Measurements from ENCODE around the gene RASSF10.
"Not testable (repeated sequence)": the region's sequence is repeated elsewhere in the genome, so short reads cannot be mapped to it uniquely, and the experiment has no call there.

Gene RASSF10

GRCh38 chr11:13019313-13019712 is 10.2 kb downstream of the RASSF10 start:
- H3K4me3 ChIP-seq (ENCODE audit: low read depth, low read length) = no peak overlapping the region

GRCh38 chr11:13023423-13023822 is 14.3 kb downstream of the RASSF10 start:
- no peak overlapping the region for H3K4me3 ChIP-seq (ENCODE audit: low read depth, low read length)

GRCh38 chr11:13026722-13027121 is 17.6 kb downstream of the RASSF10 start:
- H3K4me3 ChIP-seq (ENCODE audit: low read depth, low read length) = no peak overlapping the region

GRCh38 chr11:13028322-13028721 is 19.2 kb downstream of the RASSF10 start:
- H3K4me3 ChIP-seq (ENCODE audit: low read depth, low read length) = no peak overlapping the region

GRCh38 chr11:13029872-13030271 is 20.8 kb downstream of the RASSF10 start:
- H3K4me3 ChIP-seq (ENCODE audit: low read depth, low read length) = no peak overlapping the region

- no peak overlapping the region for H3K4me3 ChIP-seq (ENCODE audit: low read depth, low read length)
These were observed 21.7 kb downstream of the RASSF10 start for GRCh38 chr11:13030857-13031256.

GRCh38 chr11:13031349-13031748 is 22.2 kb downstream of the RASSF10 start:
- H3K4me3 ChIP-seq (ENCODE audit: low read depth, low read length) = no peak overlapping the region

- no peak overlapping the region for H3K4me3 ChIP-seq (ENCODE audit: low read depth, low read length)
These were observed 24.8 kb downstream of the RASSF10 start for GRCh38 chr11:13033760-13034533.

GRCh38 chr11:13035711-13036110 is 26.6 kb downstream of the RASSF10 start:
- no peak overlapping the region for H3K4me3 ChIP-seq (ENCODE audit: low read depth, low read length)

- H3K4me3 ChIP-seq (ENCODE audit: low read depth, low read length) = no peak overlapping the region
These were observed 27.1 kb downstream of the RASSF10 start for GRCh38 chr11:13036235-13036634.

- H3K4me3 ChIP-seq (ENCODE audit: low read depth, low read length) = no peak overlapping the region
These were observed 29.2 kb downstream of the RASSF10 start for GRCh38 chr11:13038366-13038765.

GRCh38 chr11:13039126-13039525 is 30.0 kb downstream of the RASSF10 start:
- no peak overlapping the region for H3K4me3 ChIP-seq (ENCODE audit: low read depth, low read length)

GRCh38 chr11:13040969-13041561 is 31.9 kb downstream of the RASSF10 start:
- no peak overlapping the region for H3K4me3 ChIP-seq (ENCODE audit: low read depth, low read length)

GRCh38 chr11:13042873-13043342 is 33.8 kb downstream of the RASSF10 start:
- no peak overlapping the region for H3K4me3 ChIP-seq (ENCODE audit: low read depth, low read length)

- H3K4me3 ChIP-seq (ENCODE audit: low read depth, low read length) = no peak overlapping the region
These were observed 35.0 kb downstream of the RASSF10 start for GRCh38 chr11:13043912-13044628.

GRCh38 chr11:13045089-13045488 is 36.0 kb downstream of the RASSF10 start:
- not testable (repeated sequence) for H3K4me3 ChIP-seq (ENCODE audit: low read depth, low read length)

GRCh38 chr11:13045734-13046133 is 36.6 kb downstream of the RASSF10 start:
- no peak overlapping the region for H3K4me3 ChIP-seq (ENCODE audit: low read depth, low read length)

- H3K4me3 ChIP-seq (ENCODE audit: low read depth, low read length) = no peak overlapping the region
These were observed 37.8 kb downstream of the RASSF10 start for GRCh38 chr11:13046637-13047570.

GRCh38 chr11:13047884-13048283 is 38.8 kb downstream of the RASSF10 start:
- no peak overlapping the region for H3K4me3 ChIP-seq (ENCODE audit: low read depth, low read length)

- no peak overlapping the region for H3K4me3 ChIP-seq (ENCODE audit: low read depth, low read length)
These were observed 42.1 kb downstream of the RASSF10 start for GRCh38 chr11:13051257-13051656.

GRCh38 chr11:13052130-13052571 is 43.0 kb downstream of the RASSF10 start:
- no peak overlapping the region for H3K4me3 ChIP-seq (ENCODE audit: low read depth, low read length)

All from iPS-11a (cell line).